Measurements from ENCODE around the gene TMLHE.
"Not testable (repeated sequence)": the region's sequence is repeated elsewhere in the genome, so short reads cannot be mapped to it uniquely, and the experiment has no call there.

TMLHE gene

DNA sequence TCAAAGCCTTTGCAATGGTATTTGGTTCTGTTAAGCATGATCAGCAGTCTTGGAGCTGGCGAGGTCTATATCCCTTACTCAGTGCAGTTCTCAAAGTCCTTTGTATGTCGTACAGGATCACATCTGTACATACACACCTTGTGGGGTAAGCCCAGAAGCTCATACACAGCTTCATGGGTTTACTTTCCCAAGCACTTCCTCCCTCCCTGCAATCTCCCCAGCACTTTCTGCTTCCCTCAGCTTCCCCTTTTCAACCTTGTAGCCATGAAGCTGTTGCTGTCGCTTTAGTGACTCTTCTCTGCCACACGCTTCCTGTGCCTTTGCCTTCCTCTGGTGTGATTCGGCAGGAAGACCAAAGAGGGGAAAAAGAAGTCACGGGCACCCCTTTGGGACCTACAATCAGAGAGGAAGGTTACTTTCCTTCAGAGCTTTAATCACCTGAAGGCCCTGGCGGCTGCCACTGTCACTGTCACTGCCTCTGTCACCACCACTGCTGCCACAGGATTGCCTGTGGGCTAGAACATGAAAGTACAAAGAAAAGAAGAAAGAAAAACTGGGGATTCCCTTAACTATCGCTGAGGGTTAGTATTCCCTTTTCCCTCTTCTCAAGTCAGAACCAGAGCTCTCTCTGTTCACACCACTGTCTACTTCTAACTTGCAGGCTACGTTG is 146.3 kb downstream of the TMLHE start:
- not testable (repeated sequence) for DNase-seq (ENCODE audit: low read depth); H3K4me3 ChIP-seq (ENCODE audit: low read length)

DNA sequence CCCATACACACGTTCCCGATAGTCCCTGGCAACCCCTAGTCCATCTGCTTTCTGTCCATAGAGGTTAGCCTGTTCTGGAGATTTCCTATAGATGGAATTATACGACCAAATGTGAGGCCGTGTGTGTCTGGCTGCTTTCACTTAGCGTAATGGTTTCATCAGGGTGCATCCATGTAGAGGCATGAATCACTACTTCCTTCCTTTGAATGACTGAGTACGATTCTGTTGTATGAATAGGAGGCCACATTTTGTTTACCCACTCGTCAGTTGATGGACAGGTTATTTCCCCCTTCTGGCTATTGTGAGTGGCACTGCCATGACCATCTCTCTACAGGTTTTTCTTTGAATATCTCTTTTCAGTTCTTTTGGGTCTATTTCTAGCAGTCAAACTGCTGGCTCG is 152.3 kb downstream of the TMLHE start:
- not testable (repeated sequence) for H3K4me3 ChIP-seq (ENCODE audit: low read length); DNase-seq (ENCODE audit: low read depth)

DNA sequence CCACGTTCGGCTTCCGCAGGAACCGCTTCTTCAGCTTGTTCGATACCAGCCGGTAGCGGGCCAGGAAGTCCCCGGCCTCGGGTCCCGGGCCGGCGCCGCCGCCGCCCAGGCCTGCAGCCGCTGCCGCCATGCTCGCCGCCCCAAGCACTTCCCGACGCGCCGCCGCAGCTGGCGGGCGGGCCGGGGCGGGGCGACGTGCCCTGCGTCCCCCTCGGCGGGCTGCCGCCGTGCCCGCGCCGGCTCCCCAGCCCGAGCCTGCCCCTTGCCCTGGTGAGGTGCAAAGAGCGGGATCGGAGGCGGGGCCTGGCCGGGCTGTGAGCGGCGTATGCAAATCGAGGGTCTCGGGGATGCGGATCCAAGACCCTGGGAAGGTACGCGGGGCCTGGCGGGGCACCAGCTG is 154.3 kb downstream of the TMLHE start, which contains the start of gene F8A3:
Gene F8A3, minus strand, starts transcription at position 150 of the 400 bp plus-strand sequence. Its CDS starts 20 bp downstream, at position 130.
- DNase-seq (ENCODE audit: low read depth); H3K4me3 ChIP-seq (ENCODE audit: low read length): not testable (repeated sequence)

DNA sequence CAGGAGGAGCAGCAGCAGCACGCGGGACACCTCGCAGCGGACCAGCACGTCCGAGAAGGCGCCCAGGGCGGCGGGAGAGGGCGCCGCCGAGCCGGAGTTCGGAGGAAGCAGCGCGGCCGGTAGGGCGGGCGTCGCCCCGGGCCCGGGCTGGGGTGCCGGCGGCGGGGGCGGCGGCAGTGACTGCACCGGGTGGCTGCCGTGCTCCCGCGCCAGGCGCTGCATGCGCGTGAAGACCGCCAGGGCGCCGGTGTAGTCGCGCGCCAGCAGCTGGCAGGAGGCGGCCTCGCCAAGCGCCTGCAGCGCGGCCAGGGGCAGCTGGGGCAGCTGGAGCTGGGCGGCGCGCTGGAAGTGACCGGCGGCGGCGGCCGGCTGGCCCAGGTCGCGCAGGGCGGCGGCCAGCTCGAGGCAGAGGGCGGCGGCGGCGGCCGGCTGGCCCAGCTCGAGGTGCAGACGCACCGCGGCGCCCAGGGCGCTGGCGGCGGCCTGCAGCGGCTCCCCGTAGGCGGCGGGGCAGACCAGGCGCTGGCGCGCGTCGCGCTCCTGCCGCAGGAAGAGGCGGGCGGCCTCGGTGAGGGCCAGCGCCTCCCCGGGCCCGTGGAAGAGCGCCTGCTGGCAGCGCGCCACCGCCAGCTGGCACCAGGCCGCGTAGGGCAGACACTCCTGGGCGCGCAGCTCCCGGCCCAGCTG is 154.8 kb downstream of the TMLHE start:
- DNase-seq (ENCODE audit: low read depth); H3K4me3 ChIP-seq (ENCODE audit: low read length): not testable (repeated sequence)

DNA sequence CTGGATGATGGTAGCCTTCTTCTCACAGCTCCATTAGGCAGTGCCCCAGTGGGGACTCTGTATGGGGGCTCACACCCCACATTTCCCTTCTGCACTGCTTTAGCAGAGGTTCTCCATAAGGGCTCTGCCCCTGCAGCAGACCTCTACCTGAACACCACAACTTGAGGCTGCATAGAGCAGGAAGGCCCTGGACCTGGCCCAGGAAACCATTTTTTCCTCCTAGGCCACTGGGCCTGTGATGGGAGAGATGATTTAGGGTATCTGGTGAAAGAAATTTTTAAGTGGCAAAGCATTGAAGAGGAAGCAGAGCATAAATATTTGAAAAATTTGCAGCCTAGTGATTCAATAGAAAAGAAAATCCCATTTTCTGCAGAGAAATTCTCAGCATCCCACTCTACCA is 171.7 kb downstream of the TMLHE start:
- no peak for DNase-seq (ENCODE audit: low read depth)
- no peak overlapping the region for H3K4me3 ChIP-seq (ENCODE audit: low read length)
- TF ChIP-seq, protein P1, sequence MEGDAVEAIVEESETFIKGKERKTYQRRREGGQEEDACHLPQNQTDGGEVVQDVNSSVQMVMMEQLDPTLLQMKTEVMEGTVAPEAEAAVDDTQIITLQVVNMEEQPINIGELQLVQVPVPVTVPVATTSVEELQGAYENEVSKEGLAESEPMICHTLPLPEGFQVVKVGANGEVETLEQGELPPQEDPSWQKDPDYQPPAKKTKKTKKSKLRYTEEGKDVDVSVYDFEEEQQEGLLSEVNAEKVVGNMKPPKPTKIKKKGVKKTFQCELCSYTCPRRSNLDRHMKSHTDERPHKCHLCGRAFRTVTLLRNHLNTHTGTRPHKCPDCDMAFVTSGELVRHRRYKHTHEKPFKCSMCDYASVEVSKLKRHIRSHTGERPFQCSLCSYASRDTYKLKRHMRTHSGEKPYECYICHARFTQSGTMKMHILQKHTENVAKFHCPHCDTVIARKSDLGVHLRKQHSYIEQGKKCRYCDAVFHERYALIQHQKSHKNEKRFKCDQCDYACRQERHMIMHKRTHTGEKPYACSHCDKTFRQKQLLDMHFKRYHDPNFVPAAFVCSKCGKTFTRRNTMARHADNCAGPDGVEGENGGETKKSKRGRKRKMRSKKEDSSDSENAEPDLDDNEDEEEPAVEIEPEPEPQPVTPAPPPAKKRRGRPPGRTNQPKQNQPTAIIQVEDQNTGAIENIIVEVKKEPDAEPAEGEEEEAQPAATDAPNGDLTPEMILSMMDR (conservative IDR thresholded peaks at IDR 0.05; ENCODE audit: low read length): no peak
